PFSK-1 (cell line): ENCODE measurements around the gene INVS.

Experiments used
- FOXP2 ChIP-seq: optimal IDR thresholded peaks from 2 replicates; pipeline ENCODE3; 2011; ENCODE audit warnings: borderline replicate concordance, control low read depth, inconsistent platforms; ENCODE audit not compliant: insufficient read depth; ENCODE audit errors: extremely low read length, extremely low read depth
- POLR2AphosphoS5 ChIP-seq: IDR thresholded peaks from 2 replicates; pipeline ENCODE4 v1.6.1; 2012; ENCODE audit warnings: low read depth, mild to moderate bottlenecking, control low read depth, low read length, moderate library complexity
- SIN3A ChIP-seq: IDR thresholded peaks from 2 replicates; pipeline ENCODE4 v1.6.1; 2012; ENCODE audit warnings: mild to moderate bottlenecking, low read length, moderate library complexity, borderline replicate concordance; ENCODE audit not compliant: insufficient read depth
- TAF1 ChIP-seq: IDR thresholded peaks from 2 replicates; pipeline ENCODE4 v1.6.1; 2012; ENCODE audit warnings: low read length, control low read depth, borderline replicate concordance; ENCODE audit not compliant: insufficient read depth
- TF ChIP-seq, protein P1 (sequence below), 2 experiments: IDR thresholded peaks; 2 replicates each; pipeline versions ENCODE4 v1.6.1 to v1.8.0; 2011 to 2012; ENCODE audit warnings: low read depth in 2 of 2, low read length in 2 of 2, control low read depth in 1 of 2, inconsistent platforms in 1 of 2, mild to moderate bottlenecking in 1 of 2, moderate library complexity in 1 of 2; ENCODE audit not compliant: insufficient read depth in 1 of 2

INVS gene

GRCh38 chr9:100227636-100228035 is 128.6 kb downstream of the INVS start:
- no peak for TF ChIP-seq FOXP2
- TF ChIP-seq, protein P1, sequence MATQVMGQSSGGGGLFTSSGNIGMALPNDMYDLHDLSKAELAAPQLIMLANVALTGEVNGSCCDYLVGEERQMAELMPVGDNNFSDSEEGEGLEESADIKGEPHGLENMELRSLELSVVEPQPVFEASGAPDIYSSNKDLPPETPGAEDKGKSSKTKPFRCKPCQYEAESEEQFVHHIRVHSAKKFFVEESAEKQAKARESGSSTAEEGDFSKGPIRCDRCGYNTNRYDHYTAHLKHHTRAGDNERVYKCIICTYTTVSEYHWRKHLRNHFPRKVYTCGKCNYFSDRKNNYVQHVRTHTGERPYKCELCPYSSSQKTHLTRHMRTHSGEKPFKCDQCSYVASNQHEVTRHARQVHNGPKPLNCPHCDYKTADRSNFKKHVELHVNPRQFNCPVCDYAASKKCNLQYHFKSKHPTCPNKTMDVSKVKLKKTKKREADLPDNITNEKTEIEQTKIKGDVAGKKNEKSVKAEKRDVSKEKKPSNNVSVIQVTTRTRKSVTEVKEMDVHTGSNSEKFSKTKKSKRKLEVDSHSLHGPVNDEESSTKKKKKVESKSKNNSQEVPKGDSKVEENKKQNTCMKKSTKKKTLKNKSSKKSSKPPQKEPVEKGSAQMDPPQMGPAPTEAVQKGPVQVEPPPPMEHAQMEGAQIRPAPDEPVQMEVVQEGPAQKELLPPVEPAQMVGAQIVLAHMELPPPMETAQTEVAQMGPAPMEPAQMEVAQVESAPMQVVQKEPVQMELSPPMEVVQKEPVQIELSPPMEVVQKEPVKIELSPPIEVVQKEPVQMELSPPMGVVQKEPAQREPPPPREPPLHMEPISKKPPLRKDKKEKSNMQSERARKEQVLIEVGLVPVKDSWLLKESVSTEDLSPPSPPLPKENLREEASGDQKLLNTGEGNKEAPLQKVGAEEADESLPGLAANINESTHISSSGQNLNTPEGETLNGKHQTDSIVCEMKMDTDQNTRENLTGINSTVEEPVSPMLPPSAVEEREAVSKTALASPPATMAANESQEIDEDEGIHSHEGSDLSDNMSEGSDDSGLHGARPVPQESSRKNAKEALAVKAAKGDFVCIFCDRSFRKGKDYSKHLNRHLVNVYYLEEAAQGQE (IDR thresholded peaks at IDR 0.05; ENCODE audit: insufficient read depth in 1 of 2, low read depth in 2 of 2, low read length in 2 of 2): no peak

DNA sequence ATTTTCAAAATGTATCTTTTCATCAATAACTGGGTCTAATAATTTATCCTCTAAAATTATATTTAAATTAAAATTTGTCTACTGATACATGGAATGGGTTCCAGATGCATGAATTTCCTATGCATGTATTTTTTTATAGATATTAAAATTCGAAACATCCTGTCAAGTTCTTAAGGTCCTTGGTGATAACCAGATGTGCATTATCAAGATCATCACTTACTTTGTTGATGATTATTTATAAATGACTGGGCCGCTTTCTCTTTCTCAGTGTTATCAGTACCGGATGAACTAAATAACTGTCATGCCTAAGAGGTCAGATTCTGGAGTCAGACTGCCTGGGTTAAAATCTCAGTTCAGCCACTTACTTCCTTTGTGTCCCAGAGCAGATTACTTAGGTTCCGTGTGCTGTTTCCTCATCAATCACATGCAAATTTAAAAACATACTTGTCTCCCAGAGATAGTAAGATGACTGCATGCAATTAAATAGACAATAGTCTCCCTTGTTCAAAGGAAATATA is 129.4 kb downstream of the INVS start:
- no peak for TF ChIP-seq TAF1
- no peak for TF ChIP-seq FOXP2
- TF ChIP-seq SIN3A: no peak
- TF ChIP-seq, protein P1 (IDR thresholded peaks at IDR 0.05; ENCODE audit: insufficient read depth in 1 of 2, low read depth in 2 of 2, low read length in 2 of 2): no peak
- TF ChIP-seq POLR2AphosphoS5: no peak

DNA sequence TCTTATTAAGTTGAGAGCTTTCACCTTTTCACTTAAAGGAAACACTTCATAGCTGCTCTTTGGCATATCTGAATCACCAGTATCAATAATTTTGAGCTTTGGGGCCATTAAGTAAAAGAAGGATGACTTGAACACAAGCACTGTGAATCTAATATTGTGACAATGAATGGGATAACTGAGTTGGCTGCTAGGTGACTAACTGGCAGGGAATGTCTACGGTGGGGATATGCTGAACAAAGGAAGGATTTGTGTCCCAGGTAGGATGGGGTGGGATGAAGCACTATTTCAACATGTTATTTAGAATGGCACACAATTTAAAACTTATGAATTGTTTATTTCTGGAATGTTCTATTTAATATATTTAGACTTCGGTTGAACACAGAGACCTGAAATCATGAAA is 130.1 kb downstream of the INVS start:
- TF ChIP-seq, protein P1 (IDR thresholded peaks at IDR 0.05; ENCODE audit: insufficient read depth in 1 of 2, low read depth in 2 of 2, low read length in 2 of 2): no peak
- TF ChIP-seq TAF1 (no peak), POLR2AphosphoS5 (no peak), FOXP2 (no peak), SIN3A (no peak)

DNA sequence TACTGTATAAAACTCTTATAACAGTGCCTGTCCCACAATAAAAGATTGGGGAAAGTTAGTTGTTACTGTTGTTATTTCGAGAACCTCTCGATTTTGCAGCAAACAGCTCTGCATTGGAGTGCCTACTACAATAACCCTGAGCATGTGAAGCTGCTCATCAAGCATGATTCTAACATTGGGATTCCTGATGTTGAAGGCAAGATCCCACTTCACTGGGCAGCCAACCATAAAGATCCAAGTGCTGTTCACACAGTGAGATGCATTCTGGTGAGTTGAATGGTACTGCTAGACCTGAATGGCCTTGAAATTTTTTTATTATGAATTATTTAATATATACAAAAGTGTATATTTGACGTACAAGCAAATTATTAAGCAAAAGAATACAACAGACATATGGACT is 130.5 kb downstream of the INVS start:
- no peak for TF ChIP-seq TAF1
- no peak for TF ChIP-seq FOXP2
- no peak for TF ChIP-seq POLR2AphosphoS5
- TF ChIP-seq, protein P1 (IDR thresholded peaks at IDR 0.05; ENCODE audit: insufficient read depth in 1 of 2, low read depth in 2 of 2, low read length in 2 of 2): no peak
- TF ChIP-seq SIN3A: no peak

DNA sequence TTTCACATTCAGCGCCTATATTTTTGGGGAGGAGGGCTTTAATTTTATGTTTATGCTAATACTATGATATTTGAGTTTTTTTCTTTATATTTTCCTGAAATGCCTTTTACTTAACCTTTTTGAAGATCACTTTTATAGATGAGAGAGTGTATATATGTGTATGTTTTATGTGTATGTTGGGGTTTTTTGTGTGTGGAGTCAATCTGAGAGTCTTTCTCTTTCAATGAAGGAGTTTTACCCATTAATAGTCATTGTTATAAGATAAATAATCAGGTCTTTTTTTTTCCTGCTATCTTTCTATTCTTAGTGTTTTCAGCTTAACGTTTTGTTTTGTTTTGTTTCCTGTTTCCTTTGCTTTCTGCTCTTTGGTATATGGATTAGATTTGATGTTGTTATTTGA is 141.5 kb downstream of the INVS start:
- TF ChIP-seq FOXP2: no peak
- no peak for TF ChIP-seq SIN3A
- TF ChIP-seq, protein P1 (IDR thresholded peaks at IDR 0.05; ENCODE audit: insufficient read depth in 1 of 2, low read depth in 2 of 2, low read length in 2 of 2): no peak
- TF ChIP-seq POLR2AphosphoS5: no peak
- no peak for TF ChIP-seq TAF1
